Heart left ventricle (tissue), 13 donors: Measurements from ENCODE around the gene CHAT.

Experiments used
- POLR2A ChIP-seq, 2 donors: fragments of 450-650 bp; IDR thresholded peaks; one replicate each; pipeline ENCODE4 v1.6.1; 2017; ENCODE audit warnings: antibody characterized with exemption in 2 of 2, mild to moderate bottlenecking in 2 of 2, moderate library complexity in 2 of 2
- TF ChIP-seq, protein P1 (sequence below), 12 donors: fragments of 200-600 bp; sonication (generic) in 4 of 12; IDR thresholded peaks; one replicate each; pipeline versions ENCODE4 v1.5.0 to v1.8.0; 2018 to 2022; ENCODE audit warnings: antibody characterized with exemption in 12 of 12, mild to moderate bottlenecking in 5 of 12
- donor health status: ischemic (EF 13 %, LVEDD 7.1; RV severe dilation, severe dysfunction).
- donor health status: DM: no; HTN: yes; CAD: no.
- donor health status: DM: no; HTN: no; CAD: no.
- donor health status: ischemic (EF 25% LVEDD 6.9; RV normal size, moderate dysfunction).
- donor health status: ischemic (EF 25% LVEDD 5.7; RV mildly dilated, moderate dysfunction).
- donor health status: ischemic (EF 35%, LVEDD 5.7; RV mildly dilated, moderate dysfunction).
- donor health status: nonischemic (EF 11% LVEDD 7.7; RV severe dilation, severe dysfunction).
- donor health status: DM: yes; HTN: yes; CAD: no.
- donor health status: PGD.
- donor health status: ischemic (EF 29% LVEDD 5.4; RV normal size, mild dysfunction).
- donor health status: nonischemic (EF 23%, LVEDD 6.1; RV moderate dilation, normal function).

DNA sequence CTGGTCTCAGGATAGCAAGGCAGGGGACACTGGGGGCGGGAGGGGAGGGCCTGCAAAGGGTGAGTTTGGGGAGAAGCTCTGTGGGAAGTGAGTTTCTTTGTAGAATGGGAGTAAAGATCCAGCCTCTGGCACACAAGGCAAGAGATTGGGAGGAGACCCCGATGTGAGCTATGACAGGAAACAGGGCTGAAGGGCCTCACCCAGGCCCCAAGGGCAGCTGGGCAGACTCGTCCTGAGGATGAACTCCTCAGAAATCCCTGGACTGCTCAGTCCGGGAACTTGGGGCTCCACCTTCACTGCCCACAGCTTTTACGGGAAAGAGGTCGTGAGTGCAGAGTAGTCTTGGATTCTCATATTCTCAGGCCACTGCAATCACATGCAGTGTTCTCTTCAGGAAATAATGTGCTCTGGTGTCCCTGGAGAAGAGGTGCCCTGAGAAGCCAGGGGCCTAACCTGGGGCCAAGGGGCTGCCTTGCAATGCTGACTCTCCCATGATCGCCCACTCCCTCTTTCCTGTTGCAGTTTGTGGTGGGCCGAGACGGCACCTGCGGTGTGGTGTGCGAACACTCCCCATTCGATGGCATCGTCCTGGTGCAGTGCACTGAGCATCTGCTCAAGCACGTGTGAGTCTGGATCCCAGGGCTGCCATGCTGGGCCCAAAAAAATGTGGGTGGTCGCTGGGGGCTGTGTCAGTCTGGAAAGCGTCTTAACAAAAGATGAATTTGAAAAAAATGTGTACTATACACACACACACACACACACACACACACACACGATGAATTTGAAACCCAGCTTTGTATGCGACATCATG, 34.4 kb downstream of the CHAT start:
- TF ChIP-seq, protein P1, sequence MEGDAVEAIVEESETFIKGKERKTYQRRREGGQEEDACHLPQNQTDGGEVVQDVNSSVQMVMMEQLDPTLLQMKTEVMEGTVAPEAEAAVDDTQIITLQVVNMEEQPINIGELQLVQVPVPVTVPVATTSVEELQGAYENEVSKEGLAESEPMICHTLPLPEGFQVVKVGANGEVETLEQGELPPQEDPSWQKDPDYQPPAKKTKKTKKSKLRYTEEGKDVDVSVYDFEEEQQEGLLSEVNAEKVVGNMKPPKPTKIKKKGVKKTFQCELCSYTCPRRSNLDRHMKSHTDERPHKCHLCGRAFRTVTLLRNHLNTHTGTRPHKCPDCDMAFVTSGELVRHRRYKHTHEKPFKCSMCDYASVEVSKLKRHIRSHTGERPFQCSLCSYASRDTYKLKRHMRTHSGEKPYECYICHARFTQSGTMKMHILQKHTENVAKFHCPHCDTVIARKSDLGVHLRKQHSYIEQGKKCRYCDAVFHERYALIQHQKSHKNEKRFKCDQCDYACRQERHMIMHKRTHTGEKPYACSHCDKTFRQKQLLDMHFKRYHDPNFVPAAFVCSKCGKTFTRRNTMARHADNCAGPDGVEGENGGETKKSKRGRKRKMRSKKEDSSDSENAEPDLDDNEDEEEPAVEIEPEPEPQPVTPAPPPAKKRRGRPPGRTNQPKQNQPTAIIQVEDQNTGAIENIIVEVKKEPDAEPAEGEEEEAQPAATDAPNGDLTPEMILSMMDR (IDR thresholded peaks at IDR 0.05): no peak
- TF ChIP-seq POLR2A (IDR thresholded peaks at IDR 0.05): no peak
